ENCODE measurements around the gene CCL20.
"Not testable (repeated sequence)": the region's sequence is repeated elsewhere in the genome, so short reads cannot be mapped to it uniquely, and the experiment has no call there.

Gene CCL20

GRCh38 chr2:227834916-227835650, 21.4 kb downstream of the CCL20 start:
- ChIA-PET POLR2A (no interaction called here), CTCF (interaction anchor here (1.0 to 1.7 kb wide), 5 partner anchors 11 to 30 kb away, joined by 3 to 4 read pairs (median 3); no protein-coding TSS in a partner anchor)

GRCh38 chr2:227839339-227840129, 25.9 kb downstream of the CCL20 start:
- CTCF ChIA-PET, result interaction anchor here (1.2 to 1.3 kb wide), 4 partner anchors 19 to 66 kb away, joined by 3 to 4 read pairs (median 3); partner anchors contain the start of gene CCL20
- DNase-seq (ENCODE audit: extremely low spot score); POLR2A ChIA-PET: not testable (repeated sequence)

More at GRCh38 chr2:227834916-227835650, 21.4 kb downstream of the CCL20 start:
- no peak for DNase-seq (ENCODE audit: extremely low spot score)
- no peak for TF ChIP-seq CTCF (IDR thresholded peaks at IDR 0.05; ENCODE audit: control extremely low read depth, extremely low read depth, low read depth, missing control alignments)

- TF ChIP-seq CTCF (IDR thresholded peaks at IDR 0.05; ENCODE audit: control extremely low read depth, extremely low read depth, low read depth, missing control alignments), result no peak
- no peak for DNase-seq (ENCODE audit: extremely low spot score)
- ChIA-PET POLR2A (no interaction called here), CTCF (interaction anchor here (1.2 to 1.7 kb wide), 5 partner anchors 9 to 44 kb away, joined by 3 to 9 read pairs (median 4); no protein-coding TSS in a partner anchor)
Observed at GRCh38 chr2:227846831-227847230, 33.2 kb downstream of the CCL20 start.

- ChIA-PET POLR2A (no interaction called here), CTCF (interaction anchor here (1.4 kb wide), 1 partner anchor 11 kb away, joined by 3 read pairs; no protein-coding TSS in a partner anchor)
- DNase-seq (ENCODE audit: extremely low spot score), result no peak
- no peak for TF ChIP-seq CTCF (IDR thresholded peaks at IDR 0.05; ENCODE audit: control extremely low read depth, extremely low read depth, low read depth, missing control alignments)
Observed at GRCh38 chr2:227848146-227848545, 34.5 kb downstream of the CCL20 start.

GRCh38 chr2:227848586-227848985, 34.9 kb downstream of the CCL20 start:
- no peak for TF ChIP-seq CTCF (IDR thresholded peaks at IDR 0.05; ENCODE audit: control extremely low read depth, extremely low read depth, low read depth, missing control alignments)
- CTCF ChIA-PET, result interaction anchor here (1.4 kb wide), 1 partner anchor 11 kb away, joined by 3 read pairs; no protein-coding TSS in a partner anchor
- DNase-seq (ENCODE audit: extremely low spot score), result peak; percentile 55
- POLR2A ChIA-PET, result no interaction called here

GRCh38 chr2:227849906-227850305, 36.3 kb downstream of the CCL20 start:
- TF ChIP-seq CTCF (IDR thresholded peaks at IDR 0.05; ENCODE audit: control extremely low read depth, extremely low read depth, low read depth, missing control alignments), result no peak
- ChIA-PET POLR2A (no interaction called here), CTCF (no interaction called here)
- no peak for DNase-seq (ENCODE audit: extremely low spot score)
